Thyroid gland (tissue), 4 donors: ENCODE measurements around the gene PIP4K2B. TPM values are rescaled to one million over a fixed set of nuclear protein-coding genes. Genes with fewer than 3 reads are reported as not detected.

Experiments used
- DNase-seq, 2 donors: peaks; one replicate each; pipeline ENCODE4 v3.0.0-alpha.2; 2019
- H3K27ac ChIP-seq, 3 donors: fragments of 200-600 bp; sonication (generic); 1 replicate in 2 of 3; 2 replicates in 1 of 3; pipeline ENCODE4 v1.5.1; 2016 to 2019; ENCODE audit warnings: mild to moderate bottlenecking in 1 of 3, moderate library complexity in 1 of 3
- H3K27me3 ChIP-seq: fragments of 200-600 bp; sonication (generic); one replicate; pipeline ENCODE4 v1.5.1; 2019
- H3K36me3 ChIP-seq, 2 donors: fragments of 200-600 bp; sonication (generic); one replicate each; pipeline ENCODE4 v1.5.1; 2016 to 2019
- H3K4me1 ChIP-seq, 2 donors: fragments of 200-600 bp; sonication (generic); one replicate each; pipeline ENCODE4 v1.5.1; 2017 to 2019
- H3K4me3 ChIP-seq, 3 donors: fragments of 200-600 bp; sonication (generic); replicated peaks in 1 of 3; 1 replicate in 2 of 3; 2 replicates in 1 of 3; pipeline ENCODE4 v1.5.1; 2016; ENCODE audit warnings: mild to moderate bottlenecking in 1 of 3
- H3K9me3 ChIP-seq: fragments of 200-600 bp; sonication (generic); one replicate; pipeline ENCODE4 v1.5.1; 2017
- CTCF ChIP-seq, 6 experiments: fragments of 200-600 bp in 3 of 6; fragments of 450-650 bp in 3 of 6; sonication (generic) in 3 of 6; IDR thresholded peaks; one replicate each; pipeline ENCODE4 v1.5.1; 2016 to 2019; ENCODE audit warnings: antibody characterized with exemption in 6 of 6, mild to moderate bottlenecking in 2 of 6, inconsistent platforms in 1 of 6, moderate library complexity in 1 of 6
- POLR2A ChIP-seq, 2 donors: fragments of 450-650 bp; IDR thresholded peaks; one replicate each; pipeline ENCODE4 v1.6.1; 2017; ENCODE audit warnings: antibody characterized with exemption in 2 of 2, mild to moderate bottlenecking in 2 of 2, moderate library complexity in 1 of 2
- WGBS, 2 donors: methylation state at CpG; one replicate each; pipeline ENCODE4 v1.1.5; 2017; 5-methylcytosine and 5-hydroxymethylcytosine counted together
- intact Hi-C: fragments of 100-400 bp; cut with DNase I; formaldehyde crosslinking; loops from one replicate; pipeline ENCODE4 v1.15.1; 2023
- total RNA-seq, 4 donors: library from RNA; depleted of rRNA; stranded (reverse); fragments of >200 nt; gene quantifications; one replicate each; pipeline ENCODE4 v1.2.3, GENCODE V29; 2016

PIP4K2B gene
- total RNA-seq, 4 donors from 2014 or later: 40.8 to 48.6 (median 43.8) TPM

DNA sequence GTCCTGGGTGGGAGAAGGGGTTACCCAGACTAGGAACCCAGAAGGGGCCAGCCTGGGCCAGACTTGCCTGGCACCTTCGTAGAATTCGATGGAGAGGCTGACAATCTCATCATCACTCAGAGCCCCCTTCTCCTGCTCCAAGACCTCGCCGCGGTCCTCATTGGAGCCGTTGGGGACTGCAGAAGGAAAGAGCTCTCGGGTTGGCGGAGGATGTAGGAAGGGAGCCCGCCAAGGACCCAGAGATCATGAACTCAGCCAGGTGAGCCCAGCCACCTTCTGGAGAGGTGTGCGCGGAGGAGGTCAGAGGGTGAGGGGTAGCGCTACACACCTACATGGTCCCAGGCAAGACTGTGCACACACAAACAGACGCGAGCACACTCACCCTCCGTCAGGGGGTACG lies 60.7 kb downstream of the PIP4K2B start:
- no peak for DNase-seq
- no peak overlapping the region for H3K4me3 ChIP-seq
- intact Hi-C loops: loop anchor here (5.0 to 10.0 kb wide), 2 partner anchors 36 to 134 kb away; partner anchors contain the start of gene SRCIN1
- 90 to 95% methylated on average over 16 of the region's 16 CpGs for WGBS, 2 donors
- H3K9me3 ChIP-seq: no peaks in the 10 kb centered on the region
- H3K4me1 ChIP-seq: peaks cover 26 to 41% of the 10 kb centered on the region in 2 donors
- TF ChIP-seq POLR2A (IDR thresholded peaks at IDR 0.05) (no peak), CTCF (IDR thresholded peaks at IDR 0.05) (no peak)
- H3K27ac ChIP-seq: no peak overlapping the region
- H3K27me3 ChIP-seq: no peaks in the 10 kb centered on the region
- H3K36me3 ChIP-seq: peaks cover 8 to 14% of the 10 kb centered on the region in 2 donors

- no peak overlapping the region for H3K4me3 ChIP-seq
- H3K9me3 ChIP-seq: no peaks in the 10 kb centered on the region
- H3K27me3 ChIP-seq: no peaks in the 10 kb centered on the region
- TF ChIP-seq POLR2A (IDR thresholded peaks at IDR 0.05) (no peak), CTCF (IDR thresholded peaks at IDR 0.05) (no peak)
- peaks cover 24 to 39% of the 10 kb centered on the region in 2 donors for H3K4me1 ChIP-seq
- DNase-seq: no peak
- H3K36me3 ChIP-seq: peaks cover 11 to 14% of the 10 kb centered on the region in 2 donors
- no peak overlapping the region for H3K27ac ChIP-seq
- WGBS, 2 donors: 87 to 92% methylated on average over 14 of the region's 14 CpGs
- intact Hi-C loops: loop anchor here (5.0 to 10.0 kb wide), 2 partner anchors 36 to 133 kb away; partner anchors contain the start of gene SRCIN1
Observed at GRCh38 chr17:38738007-38738662, 61.2 kb downstream of the PIP4K2B start.

DNA sequence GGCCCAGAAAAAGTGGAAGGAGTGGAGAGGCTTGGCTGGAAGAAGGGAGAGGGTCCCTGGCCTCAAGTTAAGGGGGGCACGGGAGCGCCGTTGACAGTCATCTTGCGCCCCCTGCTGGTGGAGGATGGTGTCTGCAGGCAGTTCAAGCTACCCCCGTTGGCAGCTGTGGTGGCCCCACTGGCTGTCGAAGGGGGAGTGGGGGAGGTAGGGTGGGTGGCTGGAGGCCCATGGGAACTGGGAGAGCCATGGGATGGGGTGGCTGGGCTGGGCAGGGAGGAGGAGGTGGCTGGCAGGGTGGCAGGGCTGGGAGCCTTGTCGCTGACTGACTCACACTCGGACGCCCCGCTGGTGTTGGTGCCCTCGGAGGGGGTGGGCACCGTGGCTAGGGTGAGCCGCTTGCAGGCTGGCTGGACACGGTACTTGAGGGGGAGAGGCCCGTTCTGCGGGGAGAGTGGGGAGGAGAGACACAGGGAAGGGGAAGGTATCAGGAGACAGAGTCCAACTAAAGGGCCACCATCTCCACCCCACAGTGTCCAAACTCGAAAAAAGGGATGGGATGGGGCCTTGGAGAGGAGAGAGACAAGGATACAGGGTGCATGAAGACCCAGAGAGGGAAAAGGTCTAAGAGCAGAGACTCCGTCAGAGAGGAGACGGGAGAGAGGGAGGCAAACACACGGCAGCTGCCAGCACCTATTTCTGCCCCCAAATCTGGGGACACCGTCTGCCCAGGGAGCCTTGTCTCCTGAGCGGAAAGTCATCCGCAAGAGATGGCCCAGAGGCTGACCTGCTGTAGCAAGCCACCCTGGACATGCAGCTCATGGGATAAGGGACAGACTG lies 64.0 kb downstream of the PIP4K2B start:
- Histone ChIP-seq H3K27me3 (no peaks in the 10 kb centered on the region), H3K4me1 (peaks cover 27 to 36% of the 10 kb centered on the region in 2 donors), H3K27ac (no peak overlapping the region), H3K36me3 (peaks cover 14% of the 10 kb centered on the region in 2 donors), H3K9me3 (no peaks in the 10 kb centered on the region), H3K4me3 (no peak overlapping the region)
- WGBS, 2 donors: 44 to 50% methylated on average over 17 to 23 of the region's 23 CpGs
- intact Hi-C loops: loop anchor here (2.0 to 10.0 kb wide), 3 partner anchors 33 to 131 kb away; partner anchors contain the start of gene SRCIN1
- DNase-seq: peak; percentile 57
- no peak for TF ChIP-seq POLR2A (IDR thresholded peaks at IDR 0.05)
- peak; percentile 80 to 93 (median 86) for TF ChIP-seq CTCF (IDR thresholded peaks at IDR 0.05)

GRCh38 chr17:38733982-38734973 lies 65.1 kb downstream of the PIP4K2B start:
- peaks cover 30 to 39% of the 10 kb centered on the region in 2 donors for H3K4me1 ChIP-seq
- no peaks in the 10 kb centered on the region for H3K9me3 ChIP-seq
- H3K27ac ChIP-seq: peak overlapping the region in 1 of 3 donors; percentile 75
- WGBS, 2 donors: 57 to 71% methylated on average over 11 to 15 of the region's 15 CpGs
- intact Hi-C loops: loop anchor here (2.0 to 10.0 kb wide), 2 partner anchors 57 to 129 kb away; partner anchors contain the start of gene SRCIN1
- H3K4me3 ChIP-seq: no peak overlapping the region
- no peaks in the 10 kb centered on the region for H3K27me3 ChIP-seq
- H3K36me3 ChIP-seq: peaks cover 14% of the 10 kb centered on the region in 2 donors
- no peak for TF ChIP-seq POLR2A (IDR thresholded peaks at IDR 0.05)
- no peak for TF ChIP-seq CTCF (IDR thresholded peaks at IDR 0.05)
- DNase-seq: no peak
